Keratinocyte (primary cell): ENCODE results near the gene ELAVL1. TPM values are rescaled to one million over a fixed set of nuclear protein-coding genes. Genes with fewer than 3 reads are reported as not detected.

ENCODE experiments used
- DNase-seq: peaks from one replicate; pipeline ENCODE4 v3.0.0-alpha.2; 2011; ENCODE audit warnings: low read depth, missing footprints, low spot score
- FAIRE-seq: peaks from 2 replicates; lab custom pipeline; 2011; peaks lifted over from hg19 to GRCh38; lab: Jason Lieb, UNC
- H2AFZ ChIP-seq: 2 replicates; pipeline ENCODE4 v1.6.0; 2012; ENCODE audit warnings: low read length, control low read depth, inconsistent platforms; ENCODE audit not compliant: control insufficient read depth
- H3K27ac ChIP-seq: 2 replicates; pipeline ENCODE4 v1.5.1; 2011; ENCODE audit warnings: low read length; ENCODE audit not compliant: control insufficient read depth, insufficient read depth
- H3K27me3 ChIP-seq: 3 replicates; pipeline ENCODE4 v1.6.0; 2011; ENCODE audit warnings: low read length; ENCODE audit not compliant: control insufficient read depth, insufficient read depth; ENCODE audit errors: extremely low read depth
- H3K36me3 ChIP-seq, 2 experiments: 2 replicates in 1 of 2; 3 replicates in 1 of 2; pipeline ENCODE4 v1.5.1; 2011; ENCODE audit warnings: low read length in 2 of 2, mild to moderate bottlenecking in 1 of 2; ENCODE audit not compliant: control insufficient read depth in 2 of 2, insufficient read depth in 2 of 2; ENCODE audit errors: extremely low read depth in 1 of 2
- H3K4me1 ChIP-seq: 3 replicates; pipeline ENCODE4 v1.5.1; 2011; ENCODE audit warnings: low read length; ENCODE audit not compliant: control insufficient read depth, insufficient read depth; ENCODE audit errors: extremely low read depth
- H3K4me2 ChIP-seq: 3 replicates; pipeline ENCODE4 v1.6.0; 2011; ENCODE audit warnings: low read depth, low read length; ENCODE audit not compliant: control insufficient read depth, insufficient read depth; ENCODE audit errors: extremely low read depth
- H3K4me3 ChIP-seq, 3 experiments: fragments of 200-600 bp in 1 of 3; sonication (generic) in 1 of 3; 2 replicates in 2 of 3; 3 replicates in 1 of 3; pipeline ENCODE4 v1.5.1; 2011 to 2016; ENCODE audit warnings: low read length in 3 of 3, mild to moderate bottlenecking in 3 of 3, control low read depth in 2 of 3, inconsistent platforms in 1 of 3, low read depth in 1 of 3, mixed read lengths in 1 of 3, mixed run types in 1 of 3, moderate library complexity in 1 of 3; ENCODE audit not compliant: control insufficient read depth in 2 of 3, insufficient read depth in 2 of 3; ENCODE audit errors: extremely low read depth in 1 of 3
- H3K79me2 ChIP-seq: 2 replicates; pipeline ENCODE4 v1.6.0; 2012; ENCODE audit warnings: low read length; ENCODE audit not compliant: control insufficient read depth, insufficient read depth
- H3K9ac ChIP-seq: 3 replicates; pipeline ENCODE4 v1.6.0; 2011; ENCODE audit warnings: low read length; ENCODE audit not compliant: control insufficient read depth, insufficient read depth; ENCODE audit errors: extremely low read depth
- H3K9me1 ChIP-seq: 3 replicates; pipeline ENCODE4 v1.6.0; 2011; ENCODE audit warnings: low read length; ENCODE audit not compliant: control insufficient read depth, insufficient read depth; ENCODE audit errors: extremely low read depth
- H3K9me3 ChIP-seq: 2 replicates; pipeline ENCODE4 v1.5.1; 2012; ENCODE audit warnings: low read depth, low read length; ENCODE audit not compliant: control insufficient read depth
- H4K20me1 ChIP-seq: 3 replicates; pipeline ENCODE4 v1.6.0; 2011; ENCODE audit warnings: low read length; ENCODE audit not compliant: control insufficient read depth, insufficient read depth; ENCODE audit errors: extremely low read depth
- CTCF ChIP-seq, 3 experiments: IDR thresholded peaks in 1 of 3; conservative IDR thresholded peaks in 1 of 3; optimal IDR thresholded peaks in 1 of 3; 2 replicates in 2 of 3; 3 replicates in 1 of 3; pipeline versions ENCODE3 to v1.5.1; 2011; ENCODE audit warnings: low read length in 3 of 3, mild to moderate bottlenecking in 3 of 3, moderate library complexity in 2 of 3, control low read depth in 1 of 3, inconsistent platforms in 1 of 3; ENCODE audit not compliant: insufficient read depth in 2 of 3; ENCODE audit errors: extremely low read depth in 1 of 3
- EZH2 ChIP-seq: IDR thresholded peaks from one replicate; pipeline ENCODE4 v1.6.1; 2012; ENCODE audit warnings: inconsistent platforms, mild to moderate bottlenecking, low read length, moderate library complexity
- dilution Hi-C: fragments of 300-500 bp; cut with MboI; formaldehyde crosslinking; loops from one replicate; pipeline ENCODE4 v1.7.0; 2020; ENCODE audit warnings: low sequenced_read_pairs; ENCODE audit not compliant: extremely low pct_ligation_motif_present
- polyA plus RNA-seq, 5 experiments: library from polyadenylated mRNA; depleted of rRNA in 3 of 5; stranded (reverse) in 3 of 5; stranded (forward) in 1 of 5; unstranded in 1 of 5; fragments of >200 nt; gene quantifications; 1 replicate in 1 of 5; 2 replicates in 3 of 5; 3 replicates in 1 of 5; pipeline versions ENCODE4 v1.2.1 to v1.2.3, GENCODE V29; 2011 to 2012; ENCODE audit warnings: missing spikeins in 2 of 5, low read depth in 1 of 5, low replicate concordance in 1 of 5

The ELAVL1 gene
- polyA plus RNA-seq, 1 donor (not counting 4 experiments of a cell fraction or from before 2014, with no cell fraction given), result 46.9 TPM

GRCh38 chr19:7920519-7921301, 84.7 kb downstream of the ELAVL1 start:
- peak; percentile 96 for DNase-seq

GRCh38 chr19:7919610-7920518, 85.6 kb downstream of the ELAVL1 start, which contains the start of gene SNAPC2:
Gene SNAPC2 (plus strand): TSS chr19:7920338. CDS start chr19:7920367, 29 bp downstream.
- H3K9me3 ChIP-seq, result no peaks in the 10 kb centered on the region
- peaks cover 24% of the 10 kb centered on the region for H3K27me3 ChIP-seq
- H4K20me1 ChIP-seq, result no peaks in the 10 kb centered on the region
- H3K4me2 ChIP-seq, result peak within 1 kb of the TSS; percentile 99
- no peak for TF ChIP-seq EZH2
- TF ChIP-seq CTCF (optimal IDR thresholded peaks at IDR 0.05 in 1 of 3, IDR thresholded peaks at IDR 0.05 in 1 of 3, conservative IDR thresholded peaks at IDR 0.05 in 1 of 3; ENCODE audit: extremely low read depth in 1 of 3, insufficient read depth in 2 of 3, low read length in 3 of 3), result no peak
- peak within 1 kb of the TSS; percentile 75 for H3K9ac ChIP-seq
- no peaks in the 10 kb centered on the region for H3K79me2 ChIP-seq
- H3K4me3 ChIP-seq, result peak within 1 kb of the TSS; percentile 71 to 90 (median 90)
- FAIRE-seq, result peak; percentile 74
- dilution Hi-C loops, result no loop called here
- peaks cover 4 to 5% of the 10 kb centered on the region in 2 experiments for H3K36me3 ChIP-seq
- H3K4me1 ChIP-seq, result peaks cover 18% of the 10 kb centered on the region
- H2AFZ ChIP-seq, result peak within 1 kb of the TSS; percentile 91
- peak within 1 kb of the TSS; percentile 76 for H3K27ac ChIP-seq
- DNase-seq, result no peak
- H3K9me1 ChIP-seq, result no peaks in the 10 kb centered on the region

More at GRCh38 chr19:7920519-7921301, 84.7 kb downstream of the ELAVL1 start:
- Histone ChIP-seq H3K4me2 (peak overlapping the region; percentile 99), H3K9me3 (no peaks in the 10 kb centered on the region), H2AFZ (peak overlapping the region; percentile 82), H3K4me3 (peak overlapping the region; percentile 71 to 90 (median 90)), H4K20me1 (no peaks in the 10 kb centered on the region), H3K27ac (peak overlapping the region; percentile 76), H3K27me3 (peaks cover 22% of the 10 kb centered on the region), H3K4me1 (peaks cover 18% of the 10 kb centered on the region), H3K9ac (peak overlapping the region; percentile 75), H3K79me2 (no peaks in the 10 kb centered on the region), H3K9me1 (no peaks in the 10 kb centered on the region), H3K36me3 (peaks cover 4 to 5% of the 10 kb centered on the region in 2 experiments)
- TF ChIP-seq EZH2, result no peak
- FAIRE-seq, result peak; percentile 36
- dilution Hi-C loops, result no loop called here
